ENCODE measurements around the gene FBH1.

Gene FBH1

GRCh38 chr10:5968681-5969453 is 78.8 kb downstream of the FBH1 start:
- FAIRE-seq (no peak), DNase-seq (ENCODE audit: insufficient read length, low spot score) (no peak)
- no peak for TF ChIP-seq CTCF (IDR thresholded peaks at IDR 0.05; ENCODE audit: insufficient read depth, missing control alignments)

GRCh38 chr10:5970066-5970465 is 80.0 kb downstream of the FBH1 start:
- no peak for TF ChIP-seq CTCF (IDR thresholded peaks at IDR 0.05; ENCODE audit: insufficient read depth, missing control alignments)
- FAIRE-seq = no peak
- no peak for DNase-seq (ENCODE audit: insufficient read length, low spot score)

GRCh38 chr10:5970527-5970926 is 80.5 kb downstream of the FBH1 start:
- no peak for TF ChIP-seq CTCF (IDR thresholded peaks at IDR 0.05; ENCODE audit: insufficient read depth, missing control alignments)
- DNase-seq (ENCODE audit: insufficient read length, low spot score) (no peak), FAIRE-seq (no peak)

GRCh38 chr10:5971315-5971832 is 81.3 kb downstream of the FBH1 start:
- TF ChIP-seq CTCF (IDR thresholded peaks at IDR 0.05; ENCODE audit: insufficient read depth, missing control alignments) = no peak
- DNase-seq (ENCODE audit: insufficient read length, low spot score) (no peak), FAIRE-seq (no peak)

- FAIRE-seq (no peak), DNase-seq (ENCODE audit: insufficient read length, low spot score) (no peak)
- no peak for TF ChIP-seq CTCF (IDR thresholded peaks at IDR 0.05; ENCODE audit: insufficient read depth, missing control alignments)
Measured at GRCh38 chr10:5971886-5972285, 81.8 kb downstream of the FBH1 start.

- no peak for DNase-seq (ENCODE audit: insufficient read length, low spot score)
- no peak for TF ChIP-seq CTCF (IDR thresholded peaks at IDR 0.05; ENCODE audit: insufficient read depth, missing control alignments)
- no peak for FAIRE-seq
Measured at GRCh38 chr10:5973069-5973468, 83.0 kb downstream of the FBH1 start.
